ENCODE data around the gene UBE2B. TPM values are rescaled to one million over a fixed set of nuclear protein-coding genes. Genes with fewer than 3 reads are reported as not detected.

Gene UBE2B
- total RNA-seq, 3 donors from 2014 or later: 54.6 to 76.7 (median 72.2) TPM

DNA sequence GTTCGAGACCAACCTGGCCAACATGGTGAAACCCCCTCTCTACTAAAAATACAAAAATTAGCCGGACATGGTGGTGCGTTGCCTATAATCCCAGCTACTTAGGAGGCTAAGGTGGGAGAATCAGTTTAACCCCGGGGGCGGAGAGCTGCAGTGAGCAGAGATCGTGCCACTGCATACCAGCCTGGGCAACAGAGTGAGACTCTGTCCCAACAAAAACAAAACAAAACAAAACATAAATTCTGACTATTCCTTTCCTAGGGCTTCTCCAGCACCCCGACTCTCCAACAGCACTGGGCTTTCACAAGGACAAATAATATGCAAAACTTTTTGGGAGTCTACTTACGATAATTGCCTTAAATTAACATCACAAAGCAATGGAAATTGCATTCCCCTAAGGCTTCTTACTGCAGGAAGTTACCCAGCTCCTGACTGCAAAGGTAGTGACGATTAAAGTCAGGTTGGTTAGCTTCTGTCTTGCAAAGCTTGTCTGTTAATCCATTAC lies 56.2 kb downstream of the UBE2B start:
- intact Hi-C loops (cut with DNase I; ENCODE audit: low total_unique reads): no loop called here
- no peaks in the 10 kb centered on the region for H3K9me3 ChIP-seq
- no peaks in the 10 kb centered on the region for H3K36me3 ChIP-seq
- H3K4me1 ChIP-seq: no peaks in the 10 kb centered on the region
- H3K27me3 ChIP-seq: no peaks in the 10 kb centered on the region
- H3K4me3 ChIP-seq: no peak overlapping the region
- TF ChIP-seq POLR2A (IDR thresholded peaks at IDR 0.05) (no peak), POLR2AphosphoS5 (IDR thresholded peaks at IDR 0.05) (no peak)
- TF ChIP-seq, protein P1, sequence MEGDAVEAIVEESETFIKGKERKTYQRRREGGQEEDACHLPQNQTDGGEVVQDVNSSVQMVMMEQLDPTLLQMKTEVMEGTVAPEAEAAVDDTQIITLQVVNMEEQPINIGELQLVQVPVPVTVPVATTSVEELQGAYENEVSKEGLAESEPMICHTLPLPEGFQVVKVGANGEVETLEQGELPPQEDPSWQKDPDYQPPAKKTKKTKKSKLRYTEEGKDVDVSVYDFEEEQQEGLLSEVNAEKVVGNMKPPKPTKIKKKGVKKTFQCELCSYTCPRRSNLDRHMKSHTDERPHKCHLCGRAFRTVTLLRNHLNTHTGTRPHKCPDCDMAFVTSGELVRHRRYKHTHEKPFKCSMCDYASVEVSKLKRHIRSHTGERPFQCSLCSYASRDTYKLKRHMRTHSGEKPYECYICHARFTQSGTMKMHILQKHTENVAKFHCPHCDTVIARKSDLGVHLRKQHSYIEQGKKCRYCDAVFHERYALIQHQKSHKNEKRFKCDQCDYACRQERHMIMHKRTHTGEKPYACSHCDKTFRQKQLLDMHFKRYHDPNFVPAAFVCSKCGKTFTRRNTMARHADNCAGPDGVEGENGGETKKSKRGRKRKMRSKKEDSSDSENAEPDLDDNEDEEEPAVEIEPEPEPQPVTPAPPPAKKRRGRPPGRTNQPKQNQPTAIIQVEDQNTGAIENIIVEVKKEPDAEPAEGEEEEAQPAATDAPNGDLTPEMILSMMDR (IDR thresholded peaks at IDR 0.05): no peak
- no peak for DNase-seq (ENCODE audit: low spot score in 2 of 2)
- no peak overlapping the region for H3K27ac ChIP-seq

DNA sequence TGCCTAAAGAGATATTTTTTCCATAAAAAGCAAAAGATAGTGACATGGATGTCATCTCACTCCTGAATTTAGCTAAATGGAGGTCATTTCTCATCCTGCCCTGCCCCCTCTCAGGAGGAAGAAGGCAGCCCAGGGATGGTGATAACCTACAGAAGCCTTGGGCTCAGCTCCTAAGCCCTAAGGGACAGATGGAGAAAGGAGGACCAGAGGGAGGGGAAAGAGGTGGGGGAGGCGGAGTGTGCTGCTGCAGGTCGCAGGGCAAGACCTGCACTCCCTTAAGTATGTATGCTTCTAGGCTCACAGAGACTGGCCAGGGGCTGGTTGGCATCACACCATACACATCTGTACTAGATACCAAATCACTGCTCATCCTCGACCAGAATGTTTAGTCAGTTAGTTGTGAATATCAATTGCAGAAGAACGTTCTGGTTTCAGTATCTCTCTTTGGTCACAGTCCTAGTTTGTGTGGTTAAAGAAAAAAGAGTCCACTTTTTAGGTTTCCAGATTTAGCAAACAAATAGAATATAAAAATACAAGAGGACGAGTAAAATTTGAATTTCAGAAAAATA lies 58.7 kb downstream of the UBE2B start:
- Histone ChIP-seq H3K4me3 (no peak overlapping the region), H3K9me3 (no peaks in the 10 kb centered on the region), H3K27ac (no peak overlapping the region), H3K27me3 (no peaks in the 10 kb centered on the region), H3K4me1 (no peaks in the 10 kb centered on the region), H3K36me3 (no peaks in the 10 kb centered on the region)
- intact Hi-C loops (cut with DNase I; ENCODE audit: low total_unique reads): no loop called here
- TF ChIP-seq, protein P1 (IDR thresholded peaks at IDR 0.05): no peak
- TF ChIP-seq POLR2A (IDR thresholded peaks at IDR 0.05) (no peak), POLR2AphosphoS5 (IDR thresholded peaks at IDR 0.05) (no peak)
- DNase-seq (ENCODE audit: low spot score in 2 of 2): no peak

DNA sequence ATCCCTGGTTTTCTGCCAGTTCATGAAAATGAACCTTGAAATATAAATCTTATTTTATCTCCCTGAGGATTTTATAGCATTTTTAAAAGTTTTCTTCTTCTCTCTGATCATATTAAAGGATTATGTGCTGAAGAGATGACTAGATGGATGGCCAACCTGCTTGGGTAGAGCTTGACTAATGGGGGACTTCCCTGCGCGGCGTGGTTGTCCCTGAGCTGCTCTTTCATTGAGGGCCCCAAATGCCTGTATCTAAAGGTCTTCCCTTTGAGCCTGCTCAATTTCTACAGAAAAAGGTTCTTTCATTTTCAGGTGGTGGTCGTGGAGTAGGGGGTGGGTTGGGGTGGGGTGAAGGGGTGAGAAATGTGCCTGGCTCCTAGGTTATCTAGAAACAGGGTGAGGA lies 60.8 kb downstream of the UBE2B start:
- H3K9me3 ChIP-seq: no peaks in the 10 kb centered on the region
- no peaks in the 10 kb centered on the region for H3K27me3 ChIP-seq
- H3K4me3 ChIP-seq: no peak overlapping the region
- H3K36me3 ChIP-seq: no peaks in the 10 kb centered on the region
- H3K4me1 ChIP-seq: peaks cover 0 to 9% of the 10 kb centered on the region in 2 donors
- no peak for DNase-seq (ENCODE audit: low spot score in 2 of 2)
- intact Hi-C loops (cut with DNase I; ENCODE audit: low total_unique reads): no loop called here
- no peak overlapping the region for H3K27ac ChIP-seq
- TF ChIP-seq POLR2A (IDR thresholded peaks at IDR 0.05) (no peak), POLR2AphosphoS5 (IDR thresholded peaks at IDR 0.05) (no peak)
- TF ChIP-seq, protein P1 (IDR thresholded peaks at IDR 0.05): no peak

DNA sequence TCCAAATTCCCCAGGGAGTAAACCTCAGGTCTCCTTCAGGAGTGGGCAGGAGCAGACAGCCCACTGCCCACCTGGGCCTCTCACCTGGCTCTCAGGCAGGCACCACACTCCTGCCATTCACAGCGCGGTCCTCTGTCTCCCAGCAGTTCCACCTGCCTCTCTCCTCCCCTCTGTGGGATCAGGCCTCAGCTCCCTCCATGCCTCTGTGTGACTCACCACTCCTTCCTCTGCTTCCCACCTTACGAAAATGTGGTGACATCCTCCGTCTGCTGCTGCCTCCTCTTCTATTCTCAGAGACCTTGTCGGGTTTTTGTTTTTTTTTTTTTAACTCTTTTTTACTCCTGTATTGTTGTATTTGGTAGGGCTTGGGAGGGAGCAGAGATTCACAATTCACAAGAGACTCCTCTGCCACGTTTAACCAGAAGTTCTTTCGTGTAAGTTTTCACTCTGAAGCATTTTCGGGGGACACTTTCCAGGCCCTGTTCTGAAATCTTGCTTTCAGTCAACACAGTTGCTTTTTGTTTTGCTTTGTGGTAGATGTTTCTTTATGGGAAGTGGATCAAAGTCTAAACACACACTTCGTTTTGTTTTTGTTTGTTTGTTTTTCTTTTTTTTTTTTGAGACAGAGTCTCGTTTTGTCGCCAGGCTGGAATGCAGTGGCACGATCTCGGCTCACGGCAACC lies 61.4 kb downstream of the UBE2B start:
- Histone ChIP-seq H3K4me1 (peaks cover 2 to 16% of the 10 kb centered on the region in 2 donors), H3K27ac (no peak overlapping the region), H3K27me3 (no peaks in the 10 kb centered on the region), H3K9me3 (no peaks in the 10 kb centered on the region), H3K36me3 (no peaks in the 10 kb centered on the region), H3K4me3 (no peak overlapping the region)
- intact Hi-C loops (cut with DNase I; ENCODE audit: low total_unique reads): no loop called here
- TF ChIP-seq POLR2A (IDR thresholded peaks at IDR 0.05) (no peak), POLR2AphosphoS5 (IDR thresholded peaks at IDR 0.05) (no peak)
- TF ChIP-seq, protein P1 (IDR thresholded peaks at IDR 0.05): no peak
- DNase-seq (ENCODE audit: low spot score in 2 of 2): no peak

DNA sequence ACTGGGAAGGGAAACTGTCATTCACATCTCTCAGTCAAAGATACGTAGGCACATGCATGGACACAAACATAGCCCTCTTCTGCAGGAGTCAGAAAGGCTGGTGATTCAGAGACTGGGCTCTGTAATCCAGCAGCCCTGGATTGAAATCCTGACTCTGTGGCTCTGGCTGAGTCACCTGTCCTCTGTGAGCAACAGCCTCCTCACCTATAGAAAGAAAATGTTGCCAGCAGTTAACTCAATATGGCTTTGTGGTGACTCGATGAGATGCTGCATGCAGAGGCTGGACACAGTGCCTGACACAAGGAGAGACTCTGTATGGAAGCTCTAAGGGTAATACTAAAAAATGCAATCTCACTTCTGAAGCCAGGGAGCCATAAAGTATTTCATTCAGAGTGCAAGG lies 64.2 kb downstream of the UBE2B start:
- H3K27ac ChIP-seq: no peak overlapping the region
- no peaks in the 10 kb centered on the region for H3K36me3 ChIP-seq
- no peak for DNase-seq (ENCODE audit: low spot score in 2 of 2)
- H3K27me3 ChIP-seq: no peaks in the 10 kb centered on the region
- intact Hi-C loops (cut with DNase I; ENCODE audit: low total_unique reads): no loop called here
- TF ChIP-seq, protein P1 (IDR thresholded peaks at IDR 0.05): no peak
- no peak for TF ChIP-seq POLR2AphosphoS5 (IDR thresholded peaks at IDR 0.05)
- no peak for TF ChIP-seq POLR2A (IDR thresholded peaks at IDR 0.05)
- H3K9me3 ChIP-seq: no peaks in the 10 kb centered on the region
- peaks cover 13 to 29% of the 10 kb centered on the region in 2 donors for H3K4me1 ChIP-seq
- H3K4me3 ChIP-seq: no peak overlapping the region
